AG04450 (cell line): Measurements from ENCODE around the gene HMGCR. TPM values are rescaled to one million over a fixed set of nuclear protein-coding genes. Genes with fewer than 3 reads are reported as not detected.
"Not testable (repeated sequence)": the region's sequence is repeated elsewhere in the genome, so short reads cannot be mapped to it uniquely, and the experiment has no call there.

Source experiments
- CTCF ChIA-PET: fragments of 300-600, 350-600 bp; formaldehyde crosslinking; extraction: SDS; loops from one replicate; lab custom pipeline; 2022; ENCODE audit warnings: antibody characterized with exemption, inconsistent platforms; lab: Charles Lee
- POLR2A ChIA-PET: fragments of 350-600 bp; formaldehyde crosslinking; extraction: SDS; loops from one replicate; lab custom pipeline; 2021; ENCODE audit warnings: antibody characterized with exemption, inconsistent platforms; lab: Yijun Ruan, JAX
- DNase-seq: peaks from one replicate; pipeline ENCODE4 v3.0.0-alpha.2; 2011; ENCODE audit warnings: low read depth, low spot score
- H3K27ac ChIP-seq: one replicate; pipeline ENCODE4 v1.5.1; 2012; ENCODE audit warnings: low read depth, low read length, control low read depth
- H3K27me3 ChIP-seq: one replicate; pipeline ENCODE4 v1.6.0; 2012; ENCODE audit warnings: low read length; ENCODE audit not compliant: control insufficient read depth, insufficient read depth
- H3K4me3 ChIP-seq: 2 replicates; pipeline ENCODE4 v1.5.1; 2011; ENCODE audit warnings: mild to moderate bottlenecking, low read depth, low read length, control low read depth
- H3K9me3 ChIP-seq: 2 replicates; pipeline ENCODE4 v1.5.1; 2012; ENCODE audit warnings: low read length; ENCODE audit not compliant: control insufficient read depth, insufficient read depth
- polyA plus RNA-seq: library from polyadenylated mRNA; depleted of rRNA; stranded (reverse); fragments of >200 nt; gene quantifications from 2 replicates; pipeline ENCODE4 v1.2.3, GENCODE V29; 2011
- TF ChIP-seq, protein P1 (sequence below): IDR thresholded peaks from 2 replicates; pipeline ENCODE4 v1.5.1; 2011; ENCODE audit warnings: low read depth, low read length, control low read depth, inconsistent platforms

HMGCR gene
- polyA plus RNA-seq, 1 experiment = 27.7 TPM

DNA sequence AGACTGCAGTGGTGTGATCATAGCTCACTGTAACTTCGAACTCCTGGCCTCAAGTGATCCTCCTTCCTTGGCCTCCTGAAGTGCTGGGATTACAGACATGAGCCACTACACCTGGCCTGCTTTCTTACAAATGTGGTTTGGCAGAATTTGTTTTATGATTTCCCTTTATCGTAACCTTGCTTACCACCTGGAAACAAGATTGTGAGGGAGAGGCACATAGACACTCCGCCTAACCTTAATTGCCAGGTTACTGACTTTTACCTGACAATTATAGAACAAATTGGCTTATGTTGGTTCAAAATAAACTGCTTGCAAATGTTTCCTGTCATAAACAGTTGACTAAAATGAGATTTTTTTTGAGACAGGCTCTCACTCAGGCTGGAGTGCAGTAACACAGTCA is 26.8 kb upstream of the HMGCR start:
- Histone ChIP-seq H3K27ac (no peak overlapping the region), H3K27me3 (peaks cover 4% of the 10 kb centered on the region), H3K9me3 (no peaks in the 10 kb centered on the region), H3K4me3 (no peak overlapping the region)
- ChIA-PET POLR2A (no interaction called here), CTCF (no interaction called here)
- DNase-seq = no peak
- TF ChIP-seq, protein P1, sequence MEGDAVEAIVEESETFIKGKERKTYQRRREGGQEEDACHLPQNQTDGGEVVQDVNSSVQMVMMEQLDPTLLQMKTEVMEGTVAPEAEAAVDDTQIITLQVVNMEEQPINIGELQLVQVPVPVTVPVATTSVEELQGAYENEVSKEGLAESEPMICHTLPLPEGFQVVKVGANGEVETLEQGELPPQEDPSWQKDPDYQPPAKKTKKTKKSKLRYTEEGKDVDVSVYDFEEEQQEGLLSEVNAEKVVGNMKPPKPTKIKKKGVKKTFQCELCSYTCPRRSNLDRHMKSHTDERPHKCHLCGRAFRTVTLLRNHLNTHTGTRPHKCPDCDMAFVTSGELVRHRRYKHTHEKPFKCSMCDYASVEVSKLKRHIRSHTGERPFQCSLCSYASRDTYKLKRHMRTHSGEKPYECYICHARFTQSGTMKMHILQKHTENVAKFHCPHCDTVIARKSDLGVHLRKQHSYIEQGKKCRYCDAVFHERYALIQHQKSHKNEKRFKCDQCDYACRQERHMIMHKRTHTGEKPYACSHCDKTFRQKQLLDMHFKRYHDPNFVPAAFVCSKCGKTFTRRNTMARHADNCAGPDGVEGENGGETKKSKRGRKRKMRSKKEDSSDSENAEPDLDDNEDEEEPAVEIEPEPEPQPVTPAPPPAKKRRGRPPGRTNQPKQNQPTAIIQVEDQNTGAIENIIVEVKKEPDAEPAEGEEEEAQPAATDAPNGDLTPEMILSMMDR = no peak

DNA sequence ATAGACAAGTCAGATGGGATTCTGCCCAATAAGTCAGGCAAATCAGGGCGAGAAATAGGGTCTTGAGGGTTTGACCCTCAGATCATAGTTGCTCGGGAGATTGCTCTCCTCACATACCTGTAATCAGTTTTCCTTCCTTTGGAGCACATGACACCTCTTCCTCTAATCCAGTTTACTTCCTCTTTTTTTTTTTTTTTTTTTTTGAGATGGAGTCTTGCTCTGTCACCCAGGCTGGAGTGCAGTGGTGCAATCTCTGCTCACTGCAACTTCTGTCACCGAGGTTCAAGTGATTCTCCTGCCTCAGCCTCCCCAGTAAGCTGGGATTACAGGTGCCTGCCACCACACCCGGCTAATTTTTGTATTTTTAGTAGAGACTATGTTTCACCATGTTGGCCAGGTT is 17.9 kb upstream of the HMGCR start:
- POLR2A ChIA-PET, DNase-seq, H3K9me3 ChIP-seq, H3K4me3 ChIP-seq, H3K27ac ChIP-seq, H3K27me3 ChIP-seq: not testable (repeated sequence)
- CTCF ChIA-PET = interaction anchor here (2.8 kb wide), 1 partner anchor 83 kb away, joined by 11 read pairs; the partner anchor contains the start of gene ANKRD31

DNA sequence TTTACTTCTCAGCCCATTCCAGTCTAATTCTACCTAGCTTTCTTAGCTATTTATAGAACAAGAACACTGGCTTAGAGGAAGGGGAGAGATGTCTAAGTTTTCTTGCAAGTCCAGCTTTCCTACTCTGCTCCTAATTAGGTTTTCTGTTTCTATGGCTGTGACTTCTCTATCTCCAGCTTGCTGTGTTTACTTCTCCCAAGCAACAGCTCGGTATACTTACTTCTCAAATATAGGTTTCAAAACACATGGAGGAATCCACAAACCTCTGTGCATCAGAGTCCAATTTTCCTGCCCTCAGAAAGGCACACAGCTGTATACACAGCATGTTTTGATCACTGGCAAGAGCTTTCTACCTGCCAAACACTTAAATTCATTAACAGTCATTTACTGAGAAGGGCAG is 17.4 kb upstream of the HMGCR start:
- Histone ChIP-seq H3K27me3 (no peaks in the 10 kb centered on the region), H3K9me3 (no peaks in the 10 kb centered on the region), H3K27ac (no peak overlapping the region), H3K4me3 (no peak overlapping the region)
- CTCF ChIA-PET = interaction anchor here (2.8 kb wide), 1 partner anchor 83 kb away, joined by 11 read pairs; the partner anchor contains the start of gene ANKRD31
- POLR2A ChIA-PET = interaction anchor here (1.8 kb wide), 1 partner anchor 17 kb away, joined by 9 read pairs; the partner anchor contains the start of gene HMGCR
- DNase-seq = no peak
- TF ChIP-seq, protein P1 = no peak

DNA sequence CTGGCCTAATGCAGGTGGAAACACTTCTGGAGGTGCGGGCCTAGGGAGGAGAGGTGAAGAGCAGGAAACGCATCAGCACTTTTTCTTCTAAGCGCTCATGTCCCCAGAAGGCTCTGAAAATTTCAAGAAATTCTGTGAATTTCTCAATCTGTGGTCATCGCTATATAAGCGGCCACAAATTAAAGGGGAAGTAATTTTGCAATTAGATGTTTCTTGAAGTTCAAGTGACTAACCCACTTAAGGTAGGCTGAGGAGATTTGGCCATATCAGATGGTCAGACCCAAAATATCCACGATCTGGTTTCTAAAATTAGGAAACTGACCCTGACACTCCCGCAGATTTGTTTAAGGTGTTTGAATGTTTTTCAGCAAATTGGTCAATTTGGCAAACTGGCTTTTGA is 16.6 kb upstream of the HMGCR start:
- Histone ChIP-seq H3K9me3 (no peaks in the 10 kb centered on the region), H3K4me3 (no peak overlapping the region), H3K27ac (no peak overlapping the region), H3K27me3 (no peaks in the 10 kb centered on the region)
- ChIA-PET CTCF (interaction anchor here (1.5 to 2.8 kb wide), 2 partner anchors 16 to 84 kb away, joined by 7 to 11 read pairs; partner anchors contain the start of genes ANKRD31 and HMGCR), POLR2A (interaction anchor here (1.8 kb wide), 1 partner anchor 16 kb away, joined by 9 read pairs; the partner anchor contains the start of gene HMGCR)
- TF ChIP-seq, protein P1 = no peak
- no peak for DNase-seq

DNA sequence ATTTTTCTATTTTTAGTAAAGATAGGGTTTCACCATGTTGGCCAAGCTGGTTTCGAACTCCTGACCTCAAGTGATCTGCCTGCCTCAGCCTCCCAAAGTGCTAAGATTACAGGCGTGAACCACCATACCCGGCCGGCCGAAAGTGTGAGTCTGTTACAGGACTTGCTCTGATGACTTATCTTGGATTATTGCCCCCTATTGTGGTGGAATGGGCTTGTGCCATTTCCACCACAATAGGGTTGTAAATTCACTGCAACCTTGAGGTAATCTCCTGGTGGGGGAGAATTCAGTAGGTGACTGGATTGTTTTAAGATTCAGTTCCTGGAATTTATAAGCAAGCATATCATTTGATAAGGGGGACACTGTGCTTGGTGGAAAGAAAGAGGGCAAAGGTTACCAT is 15.0 kb upstream of the HMGCR start:
- TF ChIP-seq, protein P1 = no peak
- no peak overlapping the region for H3K4me3 ChIP-seq
- no peaks in the 10 kb centered on the region for H3K9me3 ChIP-seq
- POLR2A ChIA-PET = no interaction called here
- H3K27me3 ChIP-seq = no peaks in the 10 kb centered on the region
- DNase-seq = no peak
- CTCF ChIA-PET = interaction anchor here (2.8 kb wide), 1 partner anchor 86 kb away, joined by 11 read pairs; the partner anchor contains the start of gene ANKRD31
- H3K27ac ChIP-seq = no peak overlapping the region
